Hepatocyte (in vitro differentiated cells): Measurements from ENCODE around the gene MSTO1. TPM values are rescaled to one million over a fixed set of nuclear protein-coding genes. Genes with fewer than 3 reads are reported as not detected.
"Not testable (repeated sequence)": the region's sequence is repeated elsewhere in the genome, so short reads cannot be mapped to it uniquely, and the experiment has no call there.

ENCODE experiments used
- DNase-seq: peaks from one replicate; pipeline ENCODE4 v3.0.0-alpha.2; 2016; ENCODE audit warnings: low spot score
- H2AFZ ChIP-seq: fragments of 200-600 bp; sonication (generic); 2 replicates; pipeline ENCODE4 v1.6.0; 2016; ENCODE audit warnings: antibody characterized with exemption, mild to moderate bottlenecking
- H3K27ac ChIP-seq: fragments of 200-600 bp; sonication (generic); 2 replicates; pipeline ENCODE4 v1.5.1; 2016; ENCODE audit warnings: mild to moderate bottlenecking
- H3K27me3 ChIP-seq: fragments of 200-600 bp; sonication (generic); 2 replicates; pipeline ENCODE4 v1.6.1; 2016
- H3K36me3 ChIP-seq: fragments of 200-600 bp; sonication (generic); replicated peaks from 2 replicates; pipeline ENCODE4 v1.5.1; 2016; ENCODE audit warnings: low read depth; ENCODE audit not compliant: insufficient read depth
- H3K4me1 ChIP-seq: fragments of 200-600 bp; sonication (generic); 2 replicates; pipeline ENCODE4 v1.5.1; 2016; ENCODE audit warnings: mild to moderate bottlenecking, moderate library complexity; ENCODE audit not compliant: insufficient read depth
- H3K4me2 ChIP-seq: fragments of 200-600 bp; sonication (generic); 2 replicates; pipeline ENCODE4 v1.6.0; 2016
- H3K4me3 ChIP-seq: fragments of 200-600 bp; sonication (generic); 2 replicates; pipeline ENCODE4 v1.5.1; 2016; ENCODE audit warnings: mild to moderate bottlenecking
- H3K79me2 ChIP-seq: fragments of 200-600 bp; sonication (generic); 2 replicates; pipeline ENCODE4 v1.6.0; 2017; ENCODE audit warnings: mild to moderate bottlenecking
- H3K9me2 ChIP-seq: fragments of 200-600 bp; sonication (generic); replicated peaks from 2 replicates; pipeline ENCODE4 v1.6.0; 2017; ENCODE audit warnings: mild to moderate bottlenecking; ENCODE audit not compliant: insufficient read depth
- H3K9me3 ChIP-seq: fragments of 200-600 bp; sonication (generic); 2 replicates; pipeline ENCODE4 v1.5.1; 2016; ENCODE audit warnings: low read depth, mild to moderate bottlenecking
- H4K20me1 ChIP-seq: fragments of 200-600 bp; sonication (generic); 2 replicates; pipeline ENCODE4 v1.6.0; 2016; ENCODE audit warnings: mild to moderate bottlenecking; ENCODE audit not compliant: insufficient read depth, poor library complexity, severe bottlenecking
- EZH2 ChIP-seq: fragments of 200-600 bp; sonication (generic); IDR thresholded peaks from 2 replicates; pipeline ENCODE4 v1.6.1; 2016; ENCODE audit warnings: antibody characterized with exemption, mild to moderate bottlenecking, borderline replicate concordance
- EZH2phosphoT487 ChIP-seq: fragments of 200-600 bp; sonication (generic); IDR thresholded peaks from one replicate; pipeline ENCODE4 v1.6.1; 2018; ENCODE audit warnings: antibody characterized with exemption, mild to moderate bottlenecking, low read depth, moderate library complexity; ENCODE audit not compliant: unreplicated experiment, severe bottlenecking
- WGBS: methylation state at CpG from one replicate; pipeline ENCODE4 v1.1.6; 2016; ENCODE audit warnings: low lambda C conversion rate; ENCODE audit errors: missing lambda C conversion rate; 5-methylcytosine and 5-hydroxymethylcytosine counted together
- polyA plus RNA-seq: library from polyadenylated mRNA; unstranded; fragments of >200 nt; fragmentation: Nextera tagmentation; extraction: Ambion mirVana; gene quantifications from 2 replicates; pipeline ENCODE4 v1.2.1, GENCODE V29; 2016
- total RNA-seq: library from RNA; depleted of rRNA; stranded (reverse); fragments of >200 nt; gene quantifications from 2 replicates; pipeline ENCODE4 v1.2.3, GENCODE V29; 2014
- TF ChIP-seq, protein P1 (sequence below): fragments of 200-600 bp; sonication (generic); IDR thresholded peaks from 2 replicates; pipeline ENCODE4 v1.5.1; 2016; ENCODE audit warnings: antibody characterized with exemption, mild to moderate bottlenecking; ENCODE audit not compliant: poor library complexity

Gene MSTO1
- total and polyA plus RNA-seq, 2 experiments from 2014 or later: 15.1 to 43.4 TPM

DNA sequence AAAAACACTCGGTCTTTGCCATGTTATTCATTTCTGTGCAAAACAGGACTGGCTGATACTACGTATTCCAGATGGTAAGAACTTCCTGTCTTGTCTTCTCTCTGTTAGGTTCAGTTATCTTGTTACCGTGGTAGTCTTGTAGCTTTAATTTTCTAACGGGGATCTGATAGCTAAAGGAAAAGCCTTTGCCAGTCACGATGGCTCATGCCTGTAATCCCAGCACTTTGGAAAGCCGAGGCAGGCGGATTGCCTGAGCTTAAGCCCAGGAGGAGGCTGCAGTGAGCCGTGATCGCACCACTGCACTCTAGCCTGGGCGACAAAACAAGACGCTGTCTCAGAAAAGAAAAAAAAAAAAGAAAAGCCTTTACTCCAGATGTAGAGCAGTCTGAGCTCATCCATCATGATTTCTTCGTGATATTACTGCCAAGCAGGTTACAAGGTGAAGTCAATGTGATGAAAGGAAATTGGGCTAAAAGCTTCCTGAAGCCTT, 11.1 kb upstream of the MSTO1 start:
- WGBS: 11% methylated on average over 12 of the region's 12 CpGs
- H3K4me3 ChIP-seq: no peak overlapping the region
- peak overlapping the region; percentile 38 for H2AFZ ChIP-seq
- no peaks in the 10 kb centered on the region for H3K9me3 ChIP-seq
- H3K36me3 ChIP-seq: no peaks in the 10 kb centered on the region
- peak overlapping the region; percentile 39 for H3K27ac ChIP-seq
- H3K4me2 ChIP-seq: peak overlapping the region; percentile 64
- peaks cover 3% of the 10 kb centered on the region for H3K4me1 ChIP-seq
- no peaks in the 10 kb centered on the region for H3K9me2 ChIP-seq
- TF ChIP-seq EZH2phosphoT487 (no peak), EZH2 (no peak)
- TF ChIP-seq, protein P1, sequence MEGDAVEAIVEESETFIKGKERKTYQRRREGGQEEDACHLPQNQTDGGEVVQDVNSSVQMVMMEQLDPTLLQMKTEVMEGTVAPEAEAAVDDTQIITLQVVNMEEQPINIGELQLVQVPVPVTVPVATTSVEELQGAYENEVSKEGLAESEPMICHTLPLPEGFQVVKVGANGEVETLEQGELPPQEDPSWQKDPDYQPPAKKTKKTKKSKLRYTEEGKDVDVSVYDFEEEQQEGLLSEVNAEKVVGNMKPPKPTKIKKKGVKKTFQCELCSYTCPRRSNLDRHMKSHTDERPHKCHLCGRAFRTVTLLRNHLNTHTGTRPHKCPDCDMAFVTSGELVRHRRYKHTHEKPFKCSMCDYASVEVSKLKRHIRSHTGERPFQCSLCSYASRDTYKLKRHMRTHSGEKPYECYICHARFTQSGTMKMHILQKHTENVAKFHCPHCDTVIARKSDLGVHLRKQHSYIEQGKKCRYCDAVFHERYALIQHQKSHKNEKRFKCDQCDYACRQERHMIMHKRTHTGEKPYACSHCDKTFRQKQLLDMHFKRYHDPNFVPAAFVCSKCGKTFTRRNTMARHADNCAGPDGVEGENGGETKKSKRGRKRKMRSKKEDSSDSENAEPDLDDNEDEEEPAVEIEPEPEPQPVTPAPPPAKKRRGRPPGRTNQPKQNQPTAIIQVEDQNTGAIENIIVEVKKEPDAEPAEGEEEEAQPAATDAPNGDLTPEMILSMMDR: no peak
- no peaks in the 10 kb centered on the region for H3K27me3 ChIP-seq
- H3K79me2 ChIP-seq: no peaks in the 10 kb centered on the region
- DNase-seq: peak; percentile 39
- no peaks in the 10 kb centered on the region for H4K20me1 ChIP-seq

DNA sequence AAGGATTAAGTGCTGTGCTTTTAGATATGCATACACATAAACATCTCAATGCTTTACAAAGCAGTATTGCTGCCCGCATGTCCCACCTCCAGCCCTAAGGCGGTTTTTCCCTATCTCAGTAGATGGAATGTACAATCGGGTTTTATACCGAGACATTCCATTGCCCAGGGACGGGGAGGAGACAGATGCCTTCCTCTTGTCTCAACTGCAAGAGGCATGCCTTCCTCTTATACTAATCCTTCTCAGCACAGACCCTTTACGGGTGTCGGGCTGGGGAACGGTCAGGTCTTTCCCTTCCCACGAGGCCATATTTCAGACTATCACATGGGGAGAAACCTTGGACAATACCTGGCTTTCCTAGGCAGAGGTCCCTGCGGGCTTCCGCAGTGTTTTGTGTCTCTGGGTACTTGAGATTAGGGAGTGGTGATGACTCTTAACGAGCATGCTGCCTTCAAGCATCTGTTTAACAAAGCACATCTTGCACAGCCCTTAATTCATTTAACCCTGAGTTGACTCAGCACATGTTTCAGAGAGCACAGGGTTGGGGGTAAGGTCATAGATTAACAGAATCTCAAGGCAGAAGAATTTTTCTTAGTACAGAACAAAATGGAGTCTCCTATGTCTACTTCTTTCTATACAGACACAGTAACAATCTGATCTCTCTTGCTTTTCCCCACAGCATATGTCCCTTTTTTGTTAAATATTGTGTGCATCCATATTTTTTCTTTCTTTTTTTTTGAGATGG, 10.0 kb upstream of the MSTO1 start:
- Histone ChIP-seq H3K4me2 (peak overlapping the region; percentile 64), H3K27ac (peak overlapping the region; percentile 22)
- H4K20me1 ChIP-seq, H3K9me3 ChIP-seq, H3K9me2 ChIP-seq, H3K4me3 ChIP-seq, H3K79me2 ChIP-seq, H2AFZ ChIP-seq, H3K36me3 ChIP-seq, H3K27me3 ChIP-seq, H3K4me1 ChIP-seq, DNase-seq: not testable (repeated sequence)
- WGBS: 10% methylated on average over 12 of the region's 12 CpGs

DNA sequence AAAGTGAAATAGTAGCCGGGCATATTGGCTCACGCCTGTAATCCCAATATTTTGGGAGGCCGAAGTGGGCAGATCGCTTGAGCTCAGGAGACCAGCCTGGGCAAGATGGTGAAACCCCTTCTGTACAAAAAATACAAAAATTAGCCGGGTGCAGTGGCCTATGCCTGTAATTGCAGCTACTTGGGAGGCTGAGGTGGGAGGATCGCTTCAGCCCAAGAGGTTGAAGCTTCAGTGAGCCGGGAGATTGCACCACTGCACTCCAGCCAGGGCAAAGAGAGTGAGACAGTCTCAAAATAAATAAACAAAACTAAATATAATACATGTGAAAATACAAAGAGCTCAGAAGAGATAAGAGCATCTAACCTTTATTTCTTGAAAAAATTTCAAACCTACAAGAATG, 2.3 kb upstream of the MSTO1 start:
- Histone ChIP-seq H4K20me1 (no peaks in the 10 kb centered on the region), H3K4me1 (no peaks in the 10 kb centered on the region), H3K27ac (no peak overlapping the region), H3K9me3 (no peaks in the 10 kb centered on the region), H2AFZ (no peak overlapping the region), H3K79me2 (no peaks in the 10 kb centered on the region), H3K4me3 (no peak overlapping the region), H3K36me3 (no peaks in the 10 kb centered on the region), H3K9me2 (no peaks in the 10 kb centered on the region), H3K27me3 (no peaks in the 10 kb centered on the region), H3K4me2 (no peak overlapping the region)
- DNase-seq: no peak
- 85% methylated on average over 7 of the region's 7 CpGs for WGBS
- TF ChIP-seq EZH2phosphoT487: no peak
- no peak for TF ChIP-seq EZH2
- TF ChIP-seq, protein P1: no peak

DNA sequence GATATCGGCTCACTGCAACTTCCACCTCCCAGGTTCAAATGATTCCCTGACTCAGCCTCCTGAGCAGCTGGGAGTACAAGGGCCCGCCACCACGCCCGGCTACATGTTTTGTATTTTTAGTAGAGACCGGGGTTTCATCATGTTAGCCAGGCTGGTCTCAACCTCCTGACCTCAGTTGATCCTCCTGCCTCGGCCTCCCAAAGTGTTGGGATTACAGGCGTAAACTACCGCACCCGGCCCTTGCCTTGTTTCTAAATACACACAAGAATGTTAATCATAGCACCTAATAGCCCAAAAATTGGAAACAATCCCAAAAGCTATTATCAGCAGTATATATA, 1.2 kb upstream of the MSTO1 start:
- Histone ChIP-seq H3K27ac (no peak overlapping the region), H3K36me3 (no peaks in the 10 kb centered on the region), H3K27me3 (no peaks in the 10 kb centered on the region), H3K9me3 (no peaks in the 10 kb centered on the region), H4K20me1 (no peaks in the 10 kb centered on the region), H3K4me1 (no peaks in the 10 kb centered on the region), H3K4me3 (no peak overlapping the region), H2AFZ (no peak overlapping the region), H3K4me2 (no peak overlapping the region), H3K9me2 (no peaks in the 10 kb centered on the region), H3K79me2 (no peaks in the 10 kb centered on the region)
- DNase-seq: no peak
- no peak for TF ChIP-seq EZH2phosphoT487
- TF ChIP-seq EZH2: no peak
- TF ChIP-seq, protein P1: no peak
- WGBS: 96% methylated on average over 9 of the region's 9 CpGs

DNA sequence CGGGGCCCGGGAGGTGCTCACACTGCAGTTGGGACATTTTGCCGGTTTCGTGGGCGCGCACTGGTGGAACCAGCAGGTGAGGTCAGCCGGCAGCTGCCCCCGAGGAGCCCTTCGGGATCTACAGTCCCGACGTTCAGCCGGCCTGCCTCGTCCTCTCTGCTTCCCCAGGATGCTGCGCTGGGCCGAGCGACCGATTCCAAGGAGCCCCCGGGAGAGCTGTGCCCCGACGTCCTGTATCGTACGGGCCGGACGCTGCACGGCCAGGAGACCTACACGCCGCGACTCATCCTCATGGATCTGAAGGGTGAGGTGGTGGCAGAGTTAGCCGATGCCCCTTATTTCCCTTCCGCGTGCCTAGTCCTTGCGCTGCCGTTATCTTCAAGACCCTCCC, 234 bp downstream of the MSTO1 start:
- not testable (repeated sequence) for H3K9me2 ChIP-seq, H3K4me3 ChIP-seq, H3K4me1 ChIP-seq, H3K79me2 ChIP-seq, H3K27ac ChIP-seq, H3K36me3 ChIP-seq, DNase-seq, H3K27me3 ChIP-seq, H4K20me1 ChIP-seq, H2AFZ ChIP-seq, H3K9me3 ChIP-seq
- 0% methylated on average over 7 of the region's 33 CpGs for WGBS
- H3K4me2 ChIP-seq: peak overlapping the region; percentile 65

DNA sequence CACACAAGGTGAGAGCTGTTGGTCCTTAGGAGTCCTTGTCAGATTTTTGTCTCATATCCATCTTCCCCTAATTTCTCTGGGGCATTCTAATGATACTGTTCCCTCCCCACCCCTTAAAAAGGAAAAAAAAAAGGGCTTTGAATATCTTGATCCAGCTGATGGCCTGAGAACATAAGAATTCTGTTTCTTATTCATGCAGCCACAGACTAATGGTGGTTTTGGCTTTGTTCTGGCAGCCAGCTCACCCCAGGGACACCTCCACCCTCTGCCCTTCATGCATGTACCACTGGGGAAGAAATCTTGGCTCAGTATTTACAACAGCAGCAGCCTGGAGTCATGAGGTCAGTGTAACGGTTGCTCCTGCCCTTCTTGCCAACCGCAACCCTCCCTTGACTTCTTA, 3.2 kb downstream of the MSTO1 start:
- not testable (repeated sequence) for H3K4me3 ChIP-seq, H2AFZ ChIP-seq, H3K9me2 ChIP-seq, H3K4me1 ChIP-seq, H3K9me3 ChIP-seq, H4K20me1 ChIP-seq, H3K79me2 ChIP-seq, H3K27ac ChIP-seq, H3K27me3 ChIP-seq, H3K36me3 ChIP-seq, DNase-seq, H3K4me2 ChIP-seq
- WGBS: no CpG with 5 or more reads among the region's 2 CpGs
